ENCODE measurements around the gene PPP1R13L.

The PPP1R13L gene

GRCh38 chr19:45406226-45407090 lies 1.6 kb upstream of the PPP1R13L start, which contains the start of gene POLR1G:
Gene POLR1G, plus strand, starts transcription at chr19:45406644. Its CDS starts 53 bp downstream, at chr19:45406697.
- peak; percentile 70 for DNase-seq

- peak; percentile 84 for DNase-seq
These were observed 761 bp upstream of the PPP1R13L start for GRCh38 chr19:45405435-45406225.

- peak; percentile 54 for DNase-seq
These were observed 900 bp downstream of the PPP1R13L start for GRCh38 chr19:45403781-45404556.

DNA sequence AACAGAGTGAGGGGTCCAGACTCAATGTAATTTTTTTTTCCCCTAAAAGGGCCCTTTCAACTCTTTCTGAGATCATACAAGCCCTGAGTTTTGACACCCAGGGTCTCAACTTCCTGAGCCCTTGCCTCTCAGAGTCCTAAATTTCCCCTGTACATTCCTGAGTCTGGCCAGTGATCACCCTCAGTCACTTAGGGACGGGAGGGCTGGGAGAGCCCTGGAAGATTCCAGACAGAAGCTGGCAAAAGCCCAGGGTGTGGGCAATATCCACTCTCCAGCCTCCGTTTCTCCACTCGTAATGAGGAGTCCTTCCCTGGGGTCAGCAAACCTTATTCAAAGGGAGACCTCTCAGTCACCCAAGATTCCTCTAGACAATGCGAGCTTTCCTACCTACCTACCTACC lies 1.6 kb downstream of the PPP1R13L start:
- no peak for DNase-seq

DNA sequence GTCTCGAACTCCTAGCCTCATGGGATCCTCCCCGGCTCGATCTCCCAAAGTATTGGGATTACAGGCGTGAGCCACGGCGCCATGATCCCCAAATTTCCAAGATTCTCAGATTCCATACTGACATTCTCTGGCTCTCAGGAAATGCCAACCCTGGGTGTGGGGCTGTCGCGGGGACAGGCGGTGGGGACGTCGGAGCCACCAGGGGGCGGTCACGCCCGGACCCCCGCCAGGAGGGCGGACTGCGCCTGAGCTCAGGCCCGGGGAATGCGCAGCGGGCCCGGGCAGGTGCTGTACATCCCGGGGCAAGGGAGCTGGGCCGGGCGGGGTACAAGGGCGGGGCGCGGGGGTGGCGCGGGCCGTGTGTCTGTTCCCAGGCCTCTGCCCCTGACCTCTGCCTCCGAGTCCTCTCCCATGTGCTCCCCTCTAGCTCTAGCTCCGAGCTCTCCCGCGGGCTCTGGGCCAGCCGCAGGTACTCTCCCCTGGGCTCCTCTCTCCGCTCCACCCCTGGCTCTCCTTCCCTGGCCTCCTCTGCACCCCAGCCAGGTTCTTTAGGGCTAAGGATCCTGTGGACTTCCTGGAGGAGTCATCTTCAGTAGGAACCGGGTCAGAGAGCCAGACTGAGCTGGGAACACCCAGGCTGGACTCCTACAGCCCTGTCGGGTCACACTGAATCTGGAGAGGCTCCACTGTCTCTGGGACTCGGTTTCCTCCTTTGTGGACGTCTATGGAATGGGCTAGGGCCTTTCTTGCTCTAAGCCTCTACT lies 2.4 kb downstream of the PPP1R13L start:
- DNase-seq, result peak; percentile 26

- DNase-seq, result no peak
These were observed 3.1 kb downstream of the PPP1R13L start for GRCh38 chr19:45401815-45402214.

- DNase-seq, result no peak
These were observed 4.7 kb downstream of the PPP1R13L start for GRCh38 chr19:45400192-45400591.

- no peak for DNase-seq
These were observed 8.8 kb downstream of the PPP1R13L start for GRCh38 chr19:45395821-45396617.

DNA sequence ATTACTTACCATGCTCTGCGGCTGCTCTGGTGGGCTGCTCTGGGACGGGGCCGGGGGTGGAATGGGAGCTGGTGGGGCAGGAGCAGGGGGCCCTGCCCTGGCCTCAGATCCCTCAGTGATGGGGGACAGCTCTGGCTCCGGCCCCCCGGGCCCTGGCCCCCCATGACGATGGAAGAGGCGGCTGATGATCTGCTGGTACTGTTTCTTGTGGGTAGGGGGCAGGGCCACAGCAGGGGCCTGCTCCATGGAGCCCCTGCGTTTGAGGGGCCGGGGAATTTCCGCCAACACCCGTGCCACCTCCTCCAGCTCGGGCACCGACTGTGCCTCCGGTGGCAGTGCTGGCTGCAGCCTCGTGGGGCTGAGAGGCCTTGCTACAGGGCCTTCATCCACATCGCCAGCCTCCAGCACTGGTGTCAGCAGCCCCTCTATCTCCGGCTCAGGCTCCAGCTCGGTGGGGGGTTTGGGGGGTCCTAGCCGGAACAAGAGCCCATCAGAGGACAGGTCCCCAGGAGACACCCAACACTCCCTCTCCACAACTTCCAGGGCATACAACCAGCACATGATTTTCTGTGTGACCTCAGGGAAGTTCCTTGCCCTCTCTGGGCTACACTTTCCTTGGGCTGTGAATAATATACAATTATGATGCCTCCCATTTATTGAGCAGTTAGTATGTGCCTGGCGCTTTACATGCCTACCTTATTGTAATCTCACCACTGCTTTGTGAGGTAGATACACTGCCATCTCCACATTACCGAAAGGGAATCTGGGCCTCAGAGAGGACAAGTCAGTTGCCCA lies 12.8 kb downstream of the PPP1R13L start:
- DNase-seq, result no peak

GRCh38 chr19:45391346-45391745 lies 13.5 kb downstream of the PPP1R13L start:
- no peak for DNase-seq

GRCh38 chr19:45385392-45386221 lies 19.3 kb downstream of the PPP1R13L start:
- no peak for DNase-seq

GRCh38 chr19:45382426-45382825 lies 22.4 kb downstream of the PPP1R13L start:
- no peak for DNase-seq

- DNase-seq, result no peak
These were observed 24.8 kb downstream of the PPP1R13L start for GRCh38 chr19:45380107-45380506.

DNA sequence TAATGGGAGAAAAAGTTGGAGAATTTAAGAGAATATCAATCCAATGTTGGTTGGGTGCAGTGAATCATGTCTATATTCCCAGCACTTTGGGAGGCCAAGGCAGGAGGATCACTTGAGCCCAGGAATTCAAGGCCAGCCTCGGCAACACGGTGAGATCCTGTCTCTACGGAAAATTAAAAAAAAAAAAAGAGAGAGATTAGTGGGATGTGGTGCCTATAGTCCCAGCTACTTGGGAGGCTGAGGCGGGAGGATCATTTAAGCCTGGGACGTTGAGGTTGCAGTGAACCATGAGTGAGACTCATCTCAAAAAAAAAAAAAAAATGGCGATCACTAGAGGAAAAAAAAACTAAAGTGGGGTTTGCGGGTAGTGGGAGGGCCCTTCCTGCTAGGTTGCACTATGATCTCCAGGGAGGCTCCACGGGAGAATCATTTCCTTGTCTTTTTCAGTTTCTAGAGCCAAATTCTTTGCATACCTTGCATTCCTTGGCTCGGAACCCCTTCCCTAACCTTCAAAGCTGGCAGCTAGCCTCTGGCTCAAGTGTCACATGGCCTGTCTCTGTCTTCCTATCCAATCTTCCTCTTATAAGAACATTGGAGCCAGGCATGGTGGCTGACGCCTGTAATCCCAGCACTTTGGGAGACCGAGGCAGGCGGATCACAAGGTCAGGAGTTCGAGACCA lies 28.7 kb downstream of the PPP1R13L start:
- no peak for DNase-seq

- DNase-seq, result peak; percentile 98
These were observed 34.3 kb downstream of the PPP1R13L start, which contains the start of gene ERCC2 for GRCh38 chr19:45370410-45371204. Gene ERCC2, minus strand, starts transcription at chr19:45370573. Its CDS starts 33 bp downstream, at chr19:45370540.

DNA sequence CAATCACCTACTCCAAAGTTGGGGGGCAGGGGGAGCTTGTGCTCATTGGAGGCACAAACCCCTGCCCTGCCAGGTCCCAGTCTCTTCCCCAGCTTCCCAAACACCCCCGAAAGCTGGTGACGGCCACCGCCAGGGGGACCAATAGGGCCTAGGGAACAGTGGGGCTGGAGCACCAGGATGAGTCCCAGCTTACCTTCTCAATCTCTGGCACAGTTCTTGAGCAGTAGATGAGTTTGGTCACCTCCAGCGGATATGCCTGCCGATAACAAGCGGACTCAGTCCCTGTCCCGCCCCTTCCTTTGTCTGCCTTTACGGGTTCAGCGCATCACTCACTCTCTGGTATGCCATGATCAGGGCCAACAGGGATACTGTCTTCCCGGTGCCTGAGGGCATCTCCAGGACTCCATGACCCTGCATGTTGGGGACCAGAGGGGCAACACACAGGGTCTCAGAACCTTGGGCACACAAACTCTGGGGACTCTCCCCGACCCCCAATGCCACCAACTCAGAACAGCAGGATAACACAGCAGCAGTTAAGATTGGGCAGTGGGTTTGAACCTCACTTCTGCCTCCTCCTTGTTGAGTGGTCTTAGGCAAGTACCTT lies 36.0 kb downstream of the PPP1R13L start:
- DNase-seq, result no peak

- DNase-seq, result no peak
These were observed 36.7 kb downstream of the PPP1R13L start for GRCh38 chr19:45368127-45368526.

- no peak for DNase-seq
These were observed 40.2 kb downstream of the PPP1R13L start for GRCh38 chr19:45364696-45365095.
